ENCODE data around the gene TMED1. TPM values are rescaled to one million over a fixed set of nuclear protein-coding genes. Genes with fewer than 3 reads are reported as not detected.

Gene TMED1
- total and polyA plus RNA-seq, 2 donors (not counting 3 experiments of a cell fraction or from before 2014, with no cell fraction given), result 31.2 to 60.4 TPM

- dilution Hi-C loops (cut with MboI; ENCODE audit: extremely low pct_ligation_motif_present, low sequenced_read_pairs) (no loop called here), intact Hi-C loops (cut with micrococcal nuclease) (no loop called here)
- no peak overlapping the region for H3K4me3 ChIP-seq (replicated peaks in 1 of 3; ENCODE audit: insufficient read depth in 1 of 3, low read depth in 1 of 3, low read length in 3 of 3)
- peaks cover 10 to 40% of the 10 kb centered on the region in 2 experiments for H3K36me3 ChIP-seq (ENCODE audit: control insufficient read depth in 2 of 2, extremely low read depth in 1 of 2, insufficient read depth in 2 of 2, low read length in 2 of 2)
- no peak overlapping the region for H3K4me2 ChIP-seq (ENCODE audit: insufficient read depth, low read length)
- H3K4me1 ChIP-seq (ENCODE audit: control insufficient read depth, extremely low read depth, insufficient read depth, low read length), result no peaks in the 10 kb centered on the region
- no peaks in the 10 kb centered on the region for H3K9me3 ChIP-seq (replicated peaks; ENCODE audit: control insufficient read depth, insufficient read depth, low read length)
- CTCF ChIA-PET, result interaction anchor here (1.8 kb wide), 1 partner anchor 53 kb away, joined by 3 read pairs; no protein-coding TSS in a partner anchor
- TF ChIP-seq POLR2AphosphoS5 (IDR thresholded peaks at IDR 0.05; ENCODE audit: insufficient read depth, low read depth, low read length) (no peak), JUN (IDR thresholded peaks at IDR 0.05; ENCODE audit: borderline replicate concordance, insufficient read depth, insufficient read length, low read depth) (no peak), MYC (IDR thresholded peaks at IDR 0.05; ENCODE audit: low read depth, low read length) (no peak), POLR2A (IDR thresholded peaks at IDR 0.05; ENCODE audit: low read depth, low read length) (no peak), MAX (IDR thresholded peaks at IDR 0.05; ENCODE audit: insufficient read depth, insufficient read length) (no peak), GATA2 (IDR thresholded peaks at IDR 0.05; ENCODE audit: insufficient read depth, insufficient read length, low read depth, low read length) (no peak), CTCF (IDR thresholded peaks at IDR 0.05; ENCODE audit: extremely low read depth in 1 of 2, insufficient read depth in 1 of 2, low read depth in 1 of 2, low read length in 2 of 2) (no peak), FOS (IDR thresholded peaks at IDR 0.05; ENCODE audit: borderline replicate concordance, insufficient read depth, low read length) (no peak), EZH2 (IDR thresholded peaks at IDR 0.05; ENCODE audit: borderline replicate concordance, low read depth, low read length, severe bottlenecking) (no peak)
- no peaks in the 10 kb centered on the region for H3K27me3 ChIP-seq (ENCODE audit: control insufficient read depth in 2 of 2, insufficient read depth in 2 of 2, low read length in 2 of 2)
- H2AFZ ChIP-seq (ENCODE audit: low read depth, low read length), result no peak overlapping the region
- H4K20me1 ChIP-seq (replicated peaks; ENCODE audit: control insufficient read depth, extremely low read depth, insufficient read depth, low read length), result no peaks in the 10 kb centered on the region
- H3K79me2 ChIP-seq (ENCODE audit: control insufficient read depth, insufficient read depth, low read length), result no peaks in the 10 kb centered on the region
- no peak overlapping the region for H3K9ac ChIP-seq (replicated peaks; ENCODE audit: extremely low read depth, insufficient read depth, low read length)
- no peaks in the 10 kb centered on the region for H3K9me1 ChIP-seq (replicated peaks; ENCODE audit: control insufficient read depth, extremely low read depth, insufficient read depth, low read length)
- BruUV-seq (replicated peaks), result no TSS peak
- POLR2A ChIA-PET, result no interaction called here
- no peak overlapping the region for H3K27ac ChIP-seq (ENCODE audit: insufficient read depth, low read depth, low read length)
- DNase-seq (ENCODE audit: low read depth, low spot score) (no peak), FAIRE-seq (no peak)
These were observed 30.8 kb downstream of the TMED1 start for GRCh38 chr19:10805065-10805757.

Measured in endothelial cell of umbilical vein (primary cell).